Testis (tissue), 2 donors: ENCODE measurements around the gene IRF1.

ENCODE experiments used
- POLR2A ChIP-seq: fragments of 450-650 bp; IDR thresholded peaks from one replicate; pipeline ENCODE4 v1.6.1; 2017; ENCODE audit warnings: antibody characterized with exemption, mild to moderate bottlenecking, moderate library complexity
- TF ChIP-seq, protein P1 (sequence below), 3 experiments: fragments of 450-650 bp in 2 of 3; fragments of 200-600 bp in 1 of 3; sonication (generic) in 1 of 3; IDR thresholded peaks; one replicate each; pipeline ENCODE4 v1.5.1; 2016 to 2019; ENCODE audit warnings: antibody characterized with exemption in 3 of 3, mild to moderate bottlenecking in 2 of 3, moderate library complexity in 1 of 3

DNA sequence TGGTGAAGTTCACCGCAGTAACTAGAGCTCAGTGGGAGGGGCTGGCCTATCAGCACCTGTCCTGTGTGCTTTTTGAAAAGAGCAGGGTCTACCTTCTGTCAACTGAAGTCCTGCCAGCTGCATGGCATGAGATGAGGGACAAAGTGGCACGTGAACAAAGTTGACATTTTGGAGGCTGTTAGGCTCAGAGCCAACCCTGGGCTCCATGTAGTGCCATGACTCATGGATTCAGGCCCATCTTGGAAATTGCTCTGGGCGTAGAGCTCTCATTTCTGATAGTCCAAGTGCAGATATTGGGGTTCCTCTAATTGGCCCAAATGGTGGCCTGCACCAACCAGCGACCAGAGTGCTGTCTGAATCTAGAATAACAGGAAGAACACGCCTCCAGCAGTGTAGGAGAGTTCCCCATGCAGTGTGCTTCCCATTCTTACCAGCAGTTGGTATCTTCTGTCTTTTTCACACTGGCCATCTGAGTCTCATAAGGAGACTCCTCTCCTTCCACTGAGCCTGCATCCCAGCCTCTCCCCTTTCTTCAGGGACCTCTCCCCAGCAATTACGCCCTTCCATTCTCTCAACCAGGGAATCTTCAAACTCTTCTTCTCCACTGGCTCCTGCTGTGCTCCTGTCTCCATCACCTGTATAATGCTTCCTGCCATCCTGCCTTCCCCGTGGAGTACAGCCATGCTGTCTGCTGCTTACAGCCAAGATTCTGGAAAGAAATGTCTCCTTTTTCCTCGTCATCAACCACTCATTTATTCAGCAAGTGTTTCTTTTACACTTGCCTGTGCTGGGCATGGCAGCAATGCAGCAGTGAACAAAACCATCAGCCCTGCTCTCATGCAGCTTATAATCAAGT lies 30.4 kb downstream of the IRF1 start:
- TF ChIP-seq, protein P1, sequence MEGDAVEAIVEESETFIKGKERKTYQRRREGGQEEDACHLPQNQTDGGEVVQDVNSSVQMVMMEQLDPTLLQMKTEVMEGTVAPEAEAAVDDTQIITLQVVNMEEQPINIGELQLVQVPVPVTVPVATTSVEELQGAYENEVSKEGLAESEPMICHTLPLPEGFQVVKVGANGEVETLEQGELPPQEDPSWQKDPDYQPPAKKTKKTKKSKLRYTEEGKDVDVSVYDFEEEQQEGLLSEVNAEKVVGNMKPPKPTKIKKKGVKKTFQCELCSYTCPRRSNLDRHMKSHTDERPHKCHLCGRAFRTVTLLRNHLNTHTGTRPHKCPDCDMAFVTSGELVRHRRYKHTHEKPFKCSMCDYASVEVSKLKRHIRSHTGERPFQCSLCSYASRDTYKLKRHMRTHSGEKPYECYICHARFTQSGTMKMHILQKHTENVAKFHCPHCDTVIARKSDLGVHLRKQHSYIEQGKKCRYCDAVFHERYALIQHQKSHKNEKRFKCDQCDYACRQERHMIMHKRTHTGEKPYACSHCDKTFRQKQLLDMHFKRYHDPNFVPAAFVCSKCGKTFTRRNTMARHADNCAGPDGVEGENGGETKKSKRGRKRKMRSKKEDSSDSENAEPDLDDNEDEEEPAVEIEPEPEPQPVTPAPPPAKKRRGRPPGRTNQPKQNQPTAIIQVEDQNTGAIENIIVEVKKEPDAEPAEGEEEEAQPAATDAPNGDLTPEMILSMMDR (IDR thresholded peaks at IDR 0.05): no peak
- no peak for TF ChIP-seq POLR2A
